ENCODE results near the gene ABT1. TPM values are rescaled to one million over a fixed set of nuclear protein-coding genes. Genes with fewer than 3 reads are reported as not detected.

Gene ABT1
- total RNA-seq, 1 donor from 2014 or later = 15.7 TPM

GRCh38 chr6:26553635-26554446, 42.9 kb upstream of the ABT1 start:
- no peak for DNase-seq (ENCODE audit: low read depth)
- no peak for TF ChIP-seq CTCF (conservative IDR thresholded peaks at IDR 0.05; ENCODE audit: low read depth, low read length)
- peak overlapping the region; percentile 62 for H3K4me3 ChIP-seq (ENCODE audit: low read depth, low read length)

GRCh38 chr6:26554447-26554696, 42.4 kb upstream of the ABT1 start:
- no peak for TF ChIP-seq CTCF (conservative IDR thresholded peaks at IDR 0.05; ENCODE audit: low read depth, low read length)
- no peak for DNase-seq (ENCODE audit: low read depth)
- H3K4me3 ChIP-seq (ENCODE audit: low read depth, low read length) = peak overlapping the region; percentile 62

GRCh38 chr6:26554697-26555504, 41.9 kb upstream of the ABT1 start:
- TF ChIP-seq CTCF (conservative IDR thresholded peaks at IDR 0.05; ENCODE audit: low read depth, low read length) = no peak
- no peak for DNase-seq (ENCODE audit: low read depth)

GRCh38 chr6:26555505-26556262, 41.1 kb upstream of the ABT1 start:
- TF ChIP-seq CTCF (conservative IDR thresholded peaks at IDR 0.05; ENCODE audit: low read depth, low read length) = no peak
- H3K4me3 ChIP-seq (ENCODE audit: low read depth, low read length) = peak overlapping the region; percentile 62
- DNase-seq (ENCODE audit: low read depth) = no peak

More at GRCh38 chr6:26554697-26555504, 41.9 kb upstream of the ABT1 start:
- H3K4me3 ChIP-seq (ENCODE audit: low read depth, low read length) = peak overlapping the region; percentile 62

- no peak overlapping the region for H3K4me3 ChIP-seq (ENCODE audit: low read depth, low read length)
- DNase-seq (ENCODE audit: low read depth) = no peak
- TF ChIP-seq CTCF (conservative IDR thresholded peaks at IDR 0.05; ENCODE audit: low read depth, low read length) = no peak
These were observed 40.3 kb upstream of the ABT1 start for GRCh38 chr6:26556263-26557070.
